Activated CD4-positive, alpha-beta T cell treated with anti-CD3 and anti-CD28 coated beads, Interleukin-2, amount 50 U/mL, for 16 hours (primary cell): ENCODE measurements around the gene SDC3.
"Not testable (repeated sequence)": the region's sequence is repeated elsewhere in the genome, so short reads cannot be mapped to it uniquely, and the experiment has no call there.

ENCODE experiments used
- DNase-seq: peaks from one replicate; pipeline ENCODE4 v3.0.0-alpha.2; 2020

Gene SDC3

DNA sequence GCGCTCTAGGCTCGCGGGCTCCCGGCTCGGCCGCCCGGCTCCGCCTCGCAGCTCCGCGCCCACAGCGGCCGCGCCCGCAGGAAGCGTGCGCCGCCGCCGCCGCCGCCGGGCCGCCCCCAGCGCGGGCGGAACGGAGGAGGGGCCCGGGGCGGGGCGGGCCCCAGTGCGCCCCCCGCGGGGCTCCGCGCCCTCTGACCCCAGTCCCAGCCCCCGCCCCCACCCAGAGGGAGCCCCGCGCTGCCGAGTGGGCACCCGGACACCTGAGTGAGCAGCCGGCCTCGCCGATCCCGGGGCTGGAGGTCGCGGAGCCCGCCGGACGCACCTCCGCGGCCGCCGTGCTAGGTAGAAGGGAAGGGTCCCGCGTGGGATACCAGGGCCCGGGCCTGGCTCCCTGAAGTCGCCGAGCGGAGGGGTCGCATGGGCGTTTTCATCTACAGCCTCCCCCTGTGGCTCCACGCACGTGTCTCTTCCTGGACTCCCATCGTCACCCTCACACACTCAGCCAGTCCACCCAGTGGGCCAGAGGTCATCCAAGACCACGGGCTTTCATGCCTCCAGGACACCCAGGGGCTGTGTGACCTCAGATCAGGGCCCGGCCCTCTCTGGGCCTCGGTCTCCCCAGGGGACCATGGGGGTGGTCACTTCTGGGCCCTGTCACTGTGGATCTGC, at the start of gene SDC3:
TSS of gene SDC3 (minus strand) at position 63 of the 669 bp plus-strand sequence. CDS start 172 bp downstream, outside the sequence.
- DNase-seq: no peak

DNA sequence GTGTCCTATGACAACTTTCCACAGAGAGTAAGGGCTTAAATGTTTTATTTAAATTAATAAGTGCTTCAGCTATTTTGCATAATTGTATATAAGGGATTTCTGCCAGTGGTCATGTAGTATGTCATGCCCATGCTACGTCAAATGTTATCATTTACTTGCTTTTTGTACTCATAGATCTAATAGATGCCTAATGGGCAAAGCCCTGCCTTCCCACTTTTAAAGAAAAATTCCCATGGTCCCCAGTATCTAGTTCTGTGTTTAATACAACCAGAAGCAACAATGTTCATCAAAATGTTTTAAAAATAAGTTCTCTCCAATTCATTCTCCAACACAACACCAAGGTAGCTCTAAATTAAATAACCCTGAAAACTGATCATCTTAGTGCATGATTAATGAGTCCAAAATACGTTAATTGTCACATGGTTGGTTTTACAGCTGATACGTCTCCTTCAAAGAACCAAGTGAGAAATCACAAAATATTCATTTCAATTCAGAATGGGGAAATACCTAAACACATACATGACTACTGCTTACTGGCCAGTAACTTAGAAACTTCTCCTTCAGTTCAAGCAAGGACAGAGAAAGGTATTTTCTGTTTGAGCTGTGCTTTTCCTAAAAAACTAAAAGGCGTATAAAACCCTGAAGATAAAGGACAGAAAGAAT, 49.1 kb upstream of the SDC3 start:
- DNase-seq: no peak

GRCh38 chr1:30955448-30956015, 47.0 kb upstream of the SDC3 start:
- no peak for DNase-seq

GRCh38 chr1:30953685-30954084, 45.1 kb upstream of the SDC3 start:
- no peak for DNase-seq

GRCh38 chr1:30952098-30952497, 43.5 kb upstream of the SDC3 start:
- no peak for DNase-seq

DNA sequence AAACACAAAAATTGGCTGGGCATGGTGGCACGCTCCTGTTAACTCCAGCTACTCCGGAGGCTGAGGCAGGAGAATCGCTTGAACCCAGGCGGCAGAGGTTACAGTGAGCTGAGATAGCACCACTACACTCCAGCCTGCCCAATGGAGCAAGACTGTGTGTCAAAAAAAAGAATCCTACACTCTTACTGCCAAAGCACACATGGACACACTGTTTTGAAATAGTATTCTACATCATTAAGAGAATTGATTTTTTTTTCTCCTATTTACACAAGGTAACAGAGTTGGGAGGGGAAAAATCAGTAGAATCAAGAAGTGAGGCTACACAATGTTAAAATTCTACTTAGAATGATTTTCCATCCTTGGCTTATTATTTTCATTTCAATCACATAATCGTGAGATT, 42.1 kb upstream of the SDC3 start:
- DNase-seq: no peak

DNA sequence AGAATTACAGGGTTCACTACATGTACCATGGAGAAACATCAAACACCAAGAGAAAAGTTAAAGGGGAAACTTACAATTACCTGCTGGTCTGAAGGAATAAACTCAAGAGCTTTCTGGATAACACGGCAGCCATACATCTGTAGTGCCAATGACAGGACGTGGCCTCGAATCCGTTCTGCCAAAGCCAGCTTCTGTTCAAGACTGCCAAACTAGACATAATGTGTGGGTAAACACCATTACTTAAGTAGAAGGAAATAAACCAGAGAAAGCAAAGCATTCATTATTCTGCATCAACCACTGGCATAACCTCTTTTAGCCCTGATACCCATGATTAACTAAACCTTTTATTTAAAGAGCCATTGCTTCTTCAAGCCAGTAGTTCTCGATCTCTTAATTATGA, 41.5 kb upstream of the SDC3 start:
- DNase-seq: no peak

GRCh38 chr1:30949487-30949838, 40.9 kb upstream of the SDC3 start:
- DNase-seq: not testable (repeated sequence)

- not testable (repeated sequence) for DNase-seq
Measured at GRCh38 chr1:30948813-30949486, 40.4 kb upstream of the SDC3 start.

GRCh38 chr1:30948278-30948677, 39.7 kb upstream of the SDC3 start:
- DNase-seq: no peak

- no peak for DNase-seq
Measured at GRCh38 chr1:30947212-30947611, 38.7 kb upstream of the SDC3 start.

- no peak for DNase-seq
Measured at GRCh38 chr1:30942326-30942963, 33.9 kb upstream of the SDC3 start.

DNA sequence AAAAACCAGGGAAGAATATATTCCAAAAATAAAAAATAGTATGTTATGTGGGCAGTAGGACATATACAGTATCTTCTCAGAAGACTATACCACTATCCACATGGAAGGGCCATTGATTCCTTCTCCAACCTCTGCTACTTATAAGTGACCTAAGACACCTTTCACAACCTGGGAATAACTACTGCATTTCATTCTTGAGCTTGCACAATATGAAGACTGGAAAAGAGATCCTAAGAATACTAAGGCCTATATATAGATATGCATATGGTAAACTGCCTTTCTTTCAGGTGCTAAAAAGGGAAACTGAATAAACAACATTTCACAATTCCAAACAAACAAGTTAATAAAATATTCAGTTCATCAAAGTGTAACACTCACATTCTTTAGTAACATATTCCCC, 32.0 kb upstream of the SDC3 start:
- DNase-seq: no peak

- DNase-seq: no peak
Measured at GRCh38 chr1:30936541-30937171, 28.1 kb upstream of the SDC3 start.

GRCh38 chr1:30935758-30936157, 27.2 kb upstream of the SDC3 start:
- not testable (repeated sequence) for DNase-seq

- DNase-seq: no peak
Measured at GRCh38 chr1:30934613-30935012, 26.1 kb upstream of the SDC3 start.

- DNase-seq: no peak
Measured at GRCh38 chr1:30933874-30934252, 25.3 kb upstream of the SDC3 start.

DNA sequence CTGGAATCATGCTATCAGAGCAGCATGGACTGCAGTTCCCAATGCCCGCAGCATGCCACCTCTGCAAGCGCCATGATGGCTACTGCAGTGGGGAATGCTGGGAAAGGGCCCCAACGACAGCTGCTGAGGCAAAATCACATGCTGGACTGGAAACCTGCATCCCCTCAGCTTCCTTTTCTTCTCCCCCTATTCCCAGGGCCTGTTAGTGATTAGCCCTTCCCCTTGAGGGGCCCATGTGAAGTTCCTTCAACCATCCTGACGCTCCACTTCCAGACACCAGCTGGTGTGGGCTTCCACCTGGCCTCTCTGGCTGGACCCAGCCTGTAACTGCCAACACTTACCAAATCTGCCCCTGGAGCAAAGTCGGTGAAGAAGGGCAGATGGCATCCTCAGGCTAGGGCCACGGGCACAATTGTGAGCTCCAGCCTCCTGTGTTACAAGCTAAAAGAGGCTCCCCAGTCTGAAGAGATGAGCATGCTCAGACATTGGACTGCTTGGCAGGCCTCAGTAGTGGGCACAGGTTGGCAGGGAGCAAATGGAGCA, 22.1 kb upstream of the SDC3 start:
- no peak for DNase-seq

DNA sequence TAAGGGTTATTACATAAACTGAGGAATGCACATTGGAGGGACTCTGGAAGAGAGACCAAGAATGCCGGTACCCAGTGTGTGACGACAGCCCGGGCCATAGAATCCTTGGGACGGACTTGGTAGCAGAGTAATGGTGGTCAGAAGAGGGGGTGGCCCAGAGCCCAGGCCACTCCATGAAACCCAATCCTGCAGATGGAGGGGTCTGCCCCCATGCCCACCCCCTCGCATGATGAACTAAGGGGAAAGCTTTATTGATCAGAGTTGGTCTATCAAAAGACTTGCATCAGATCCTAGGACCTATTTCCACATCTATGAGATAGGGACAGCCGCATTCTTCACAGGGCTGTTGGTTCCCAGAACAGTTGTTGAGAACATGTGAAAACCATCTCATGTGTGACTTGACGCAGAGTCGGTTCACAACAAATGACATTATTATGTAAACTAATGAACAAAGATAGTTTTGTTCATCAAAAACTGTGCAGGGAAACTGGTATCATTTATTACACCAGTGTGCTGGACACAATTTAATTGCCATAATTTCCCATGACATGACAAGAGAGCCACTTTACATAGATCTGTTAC, 21.5 kb upstream of the SDC3 start:
- no peak for DNase-seq

DNA sequence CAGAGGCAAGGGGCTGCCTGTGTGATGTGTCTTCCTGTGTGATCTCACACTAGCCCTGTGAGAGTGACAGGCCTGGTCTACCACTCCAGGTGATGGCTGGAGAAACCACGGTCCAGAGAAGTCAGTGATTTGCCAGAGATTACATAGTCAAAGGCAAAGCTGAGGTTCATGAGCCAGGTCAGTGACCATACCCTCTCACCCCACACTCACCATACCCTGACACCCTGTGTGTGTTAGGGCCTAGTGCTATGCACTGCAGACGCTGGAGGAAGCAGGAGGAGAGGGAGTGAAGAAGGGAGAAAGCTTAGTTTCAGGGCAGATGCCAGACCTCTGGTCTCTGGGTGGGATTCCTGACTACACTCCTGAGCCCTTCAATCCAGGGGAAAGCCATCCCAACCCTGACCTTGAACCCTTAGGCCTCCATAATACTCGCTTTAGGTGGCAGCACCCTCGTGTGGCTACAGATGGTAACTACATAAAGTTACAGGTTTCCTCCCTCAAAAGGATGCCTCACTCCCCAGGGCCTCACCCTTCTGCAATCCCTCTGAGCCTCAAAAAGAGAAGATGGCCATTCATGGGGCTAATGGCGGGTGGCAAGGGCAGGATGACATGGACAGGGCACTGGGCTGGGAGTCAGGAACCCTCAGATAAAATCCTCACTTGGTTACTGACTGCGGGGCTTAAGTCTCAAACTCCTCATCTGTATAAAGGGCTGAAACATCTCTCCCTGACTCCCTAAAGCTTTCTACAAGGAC, 20.8 kb upstream of the SDC3 start:
- peak; percentile 54 for DNase-seq

GRCh38 chr1:30928789-30929134, 20.2 kb upstream of the SDC3 start:
- no peak for DNase-seq

DNA sequence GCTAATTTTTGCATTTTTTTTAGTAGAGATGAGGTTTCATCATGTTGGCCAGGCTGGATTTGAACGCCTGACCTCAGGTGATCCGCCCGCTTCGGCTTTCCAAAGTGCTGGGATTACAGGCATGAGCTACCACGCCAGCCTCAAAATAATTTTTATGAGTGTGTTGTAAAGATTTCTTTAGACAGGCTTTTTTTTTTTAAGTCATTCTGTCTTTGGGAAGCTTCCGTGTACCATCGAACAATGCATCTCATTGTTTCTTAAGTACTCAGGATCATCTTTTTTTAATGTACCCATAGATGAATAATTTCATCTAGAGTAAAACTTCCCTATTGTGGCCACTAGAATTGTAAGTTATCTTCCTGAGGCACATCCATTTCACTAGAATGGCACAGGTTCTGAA, 19.6 kb upstream of the SDC3 start:
- no peak for DNase-seq
